NCI-H345 treated with DMSO at 0.1 percent for 48 hours (cell line): ENCODE results near the gene AP1G1.
"Not testable (repeated sequence)": the region's sequence is repeated elsewhere in the genome, so short reads cannot be mapped to it uniquely, and the experiment has no call there.

Experiments used
- DNase-seq: peaks from one replicate; lab custom pipeline; 2025; ENCODE audit not compliant: unreplicated experiment; lab: John Stamatoyannopoulos, UW

AP1G1 gene

GRCh38 chr16:71709229-71709781 is 99.3 kb downstream of the AP1G1 start:
- DNase-seq = no peak

- DNase-seq = no peak
Measured at GRCh38 chr16:71708696-71709095, 99.9 kb downstream of the AP1G1 start.

GRCh38 chr16:71707199-71707598 is 101.4 kb downstream of the AP1G1 start:
- no peak for DNase-seq

GRCh38 chr16:71706046-71706445 is 102.6 kb downstream of the AP1G1 start:
- DNase-seq = no peak

- DNase-seq = no peak
Measured at GRCh38 chr16:71703333-71703732, 105.3 kb downstream of the AP1G1 start.

- DNase-seq = no peak
Measured at GRCh38 chr16:71700831-71701230, 107.8 kb downstream of the AP1G1 start.

GRCh38 chr16:71698491-71698890 is 110.1 kb downstream of the AP1G1 start:
- no peak for DNase-seq

- DNase-seq = no peak
Measured at GRCh38 chr16:71693164-71693563, 115.5 kb downstream of the AP1G1 start.

GRCh38 chr16:71689901-71690300 is 118.7 kb downstream of the AP1G1 start:
- DNase-seq = no peak

GRCh38 chr16:71687861-71688260 is 120.8 kb downstream of the AP1G1 start:
- DNase-seq = no peak

- DNase-seq = not testable (repeated sequence)
Measured at GRCh38 chr16:71684280-71684679, 124.4 kb downstream of the AP1G1 start.

GRCh38 chr16:71681360-71681759 is 127.3 kb downstream of the AP1G1 start:
- DNase-seq = no peak
